ENCODE data around the gene ROBO1. TPM values are rescaled to one million over a fixed set of nuclear protein-coding genes. Genes with fewer than 3 reads are reported as not detected.
A peak's percentile ranks its signal among the peaks of the same experiment; 100 is the strongest.

Gene ROBO1
- total and polyA plus RNA-seq, 12 donors: 6.4 to 144 (median 43.9) TPM

- Histone ChIP-seq H3K27me3 (no peaks in the 10 kb centered on the region), H3K4me3 (no peak overlapping the region), H3K27ac (peak overlapping the region in 1 of 5 donors; percentile 47), H3K4me1 (replicated peaks in 1 of 2) (peaks cover 9 to 23% of the 10 kb centered on the region in 2 donors), H3K9me3 (replicated peaks in 1 of 3) (no peaks in the 10 kb centered on the region), H3K36me3 (replicated peaks in 1 of 2) (no peaks in the 10 kb centered on the region)
- intact Hi-C loops (cut with DNase I): no loop called here
- 24 to 32% (median 29%) methylated on average over 5 of the region's 5 CpGs for WGBS, 4 donors
- DNase-seq: no peak
- TF ChIP-seq POLR2A (IDR thresholded peaks at IDR 0.05): no peak
- TF ChIP-seq CTCF (IDR thresholded peaks at IDR 0.05): no peak
Measured at GRCh38 chr3:78697426-78697825, 1070.4 kb downstream of the ROBO1 start.

- no peak for TF ChIP-seq POLR2A (IDR thresholded peaks at IDR 0.05)
- TF ChIP-seq CTCF (IDR thresholded peaks at IDR 0.05): no peak
- Histone ChIP-seq H3K27me3 (no peaks in the 10 kb centered on the region), H3K36me3 (replicated peaks in 1 of 2) (no peaks in the 10 kb centered on the region), H3K4me1 (replicated peaks in 1 of 2) (no peaks in the 10 kb centered on the region), H3K9me3 (replicated peaks in 1 of 3) (no peaks in the 10 kb centered on the region), H3K27ac (no peak overlapping the region), H3K4me3 (no peak overlapping the region)
- 26 to 40% (median 30%) methylated on average over 2 of the region's 2 CpGs for WGBS, 4 donors
- intact Hi-C loops (cut with DNase I): no loop called here
- no peak for DNase-seq
Measured at GRCh38 chr3:78690766-78691165, 1077.0 kb downstream of the ROBO1 start.

- H3K36me3 ChIP-seq (replicated peaks in 1 of 2): no peaks in the 10 kb centered on the region
- no peaks in the 10 kb centered on the region for H3K9me3 ChIP-seq (replicated peaks in 1 of 3)
- H3K4me3 ChIP-seq: no peak overlapping the region
- H3K4me1 ChIP-seq (replicated peaks in 1 of 2): no peaks in the 10 kb centered on the region
- intact Hi-C loops (cut with DNase I): no loop called here
- H3K27ac ChIP-seq: no peak overlapping the region
- WGBS, 4 donors: 92 to 94% (median 93%) methylated on average over 6 of the region's 6 CpGs
- H3K27me3 ChIP-seq: no peaks in the 10 kb centered on the region
- no peak for DNase-seq
- TF ChIP-seq POLR2A (IDR thresholded peaks at IDR 0.05) (no peak), CTCF (IDR thresholded peaks at IDR 0.05) (no peak)
Measured at GRCh38 chr3:78689378-78689777, 1078.4 kb downstream of the ROBO1 start.

GRCh38 chr3:78687520-78687919 is 1080.3 kb downstream of the ROBO1 start:
- WGBS, 4 donors: 88 to 94% (median 89%) methylated on average over 4 of the region's 4 CpGs
- Histone ChIP-seq H3K36me3 (replicated peaks in 1 of 2) (no peaks in the 10 kb centered on the region), H3K27ac (no peak overlapping the region), H3K9me3 (replicated peaks in 1 of 3) (no peaks in the 10 kb centered on the region), H3K4me3 (no peak overlapping the region), H3K4me1 (replicated peaks in 1 of 2) (no peaks in the 10 kb centered on the region), H3K27me3 (no peaks in the 10 kb centered on the region)
- intact Hi-C loops (cut with DNase I): no loop called here
- TF ChIP-seq POLR2A (IDR thresholded peaks at IDR 0.05) (no peak), CTCF (IDR thresholded peaks at IDR 0.05) (no peak)
- DNase-seq: no peak
